SK-N-DZ (cell line): ENCODE measurements around the gene HNRNPDL. TPM values are rescaled to one million over a fixed set of nuclear protein-coding genes. Genes with fewer than 3 reads are reported as not detected.
"Not testable (repeated sequence)": the region's sequence is repeated elsewhere in the genome, so short reads cannot be mapped to it uniquely, and the experiment has no call there.

ENCODE experiments used
- DNase-seq: peaks from one replicate; pipeline ENCODE4 v3.0.0-alpha.2; 2015; ENCODE audit warnings: low spot score
- polyA plus RNA-seq, 2 experiments: library from polyadenylated mRNA; depleted of rRNA; stranded (reverse); fragments of >200 nt; gene quantifications; 2 replicates each; pipeline ENCODE4 v1.2.3, GENCODE V29; 2014

The HNRNPDL gene
- 542 and 545 TPM in 2 replicates for polyA plus RNA-seq (2014; cell fraction: cytosol; rRNA removed)
- 637 and 848 TPM in 2 replicates for polyA plus RNA-seq (2014; cell fraction: nucleus; rRNA removed)

- peak; percentile 96 for DNase-seq
These were observed at the start of gene HNRNPDL, which contains the start of gene ENOPH1 for GRCh38 chr4:82430193-82430963. TSS of gene HNRNPDL (minus strand) at chr4:82430462. CDS start at chr4:82429690, 772 bp downstream. TSS of gene ENOPH1 (plus strand) at chr4:82430590. CDS start at chr4:82430830, 240 bp downstream.

- no peak for DNase-seq
These were observed 49.3 kb upstream of the HNRNPDL start for GRCh38 chr4:82479562-82479961.

DNA sequence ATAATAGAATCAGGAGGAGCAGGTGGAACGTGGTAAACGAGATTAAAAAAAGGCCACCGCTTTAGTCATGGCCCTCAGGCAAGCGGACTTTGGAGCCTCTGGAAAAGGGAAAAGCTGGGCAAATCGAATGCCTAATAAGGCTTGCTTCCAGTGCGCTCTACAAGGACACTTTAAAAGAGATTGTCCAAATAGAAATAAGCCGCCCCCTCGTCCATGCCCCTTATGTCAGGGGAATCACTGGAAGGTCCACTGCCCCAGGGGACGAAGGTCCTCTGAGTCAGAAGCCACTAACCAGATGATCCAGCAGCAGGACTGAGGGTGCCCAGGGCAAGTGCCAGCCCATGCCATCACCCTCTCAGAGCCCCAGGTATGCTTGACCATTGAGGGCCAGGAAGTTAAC lies 47.2 kb upstream of the HNRNPDL start:
- not testable (repeated sequence) for DNase-seq

GRCh38 chr4:82475931-82476330 lies 45.7 kb upstream of the HNRNPDL start:
- not testable (repeated sequence) for DNase-seq

DNA sequence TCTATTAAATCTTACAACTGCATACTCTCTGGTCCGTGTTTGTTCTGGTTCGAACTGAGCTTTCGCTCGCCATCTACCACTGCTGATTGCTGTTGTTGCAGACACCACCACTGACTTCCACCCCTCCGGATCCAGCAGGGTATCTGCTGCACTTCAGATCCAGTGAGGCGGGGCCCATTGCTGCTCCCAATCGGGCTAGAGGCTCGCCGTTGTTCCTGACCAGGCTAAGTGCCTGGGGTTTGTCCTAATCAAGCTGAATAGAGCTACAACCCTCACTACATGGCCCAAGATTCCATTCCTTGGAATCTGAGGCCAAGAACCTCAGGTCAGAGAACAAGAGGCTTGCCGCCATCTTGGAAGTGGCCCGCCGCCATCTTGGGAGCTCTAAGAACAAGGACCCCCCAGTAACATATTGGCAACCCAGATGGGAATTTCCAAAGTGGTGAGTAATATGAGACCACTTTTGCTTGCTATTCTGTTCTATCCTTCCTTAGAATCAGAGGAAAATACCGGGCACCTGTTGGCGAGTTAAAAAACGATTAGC lies 43.4 kb upstream of the HNRNPDL start:
- no peak for DNase-seq

DNA sequence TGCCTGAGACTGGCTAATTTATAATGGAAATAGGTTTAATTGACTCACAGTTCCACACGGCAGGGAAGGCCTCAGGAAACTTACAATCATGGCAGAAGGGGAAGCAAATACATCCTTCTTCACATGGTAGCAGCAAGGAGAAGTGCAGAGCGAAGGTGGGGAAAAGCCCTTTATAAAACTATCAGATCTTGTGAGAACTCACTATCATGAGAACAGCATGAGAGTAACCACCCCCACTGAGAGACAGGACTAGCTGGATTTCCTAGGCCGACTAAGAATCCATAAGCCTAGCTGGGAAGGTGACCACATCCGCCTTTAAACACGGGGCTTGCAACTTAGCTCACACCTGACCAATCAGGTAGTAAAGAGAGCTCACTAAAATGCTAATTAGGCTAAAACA lies 42.8 kb upstream of the HNRNPDL start:
- DNase-seq = not testable (repeated sequence)

GRCh38 chr4:82469791-82470345 lies 39.6 kb upstream of the HNRNPDL start:
- no peak for DNase-seq

DNA sequence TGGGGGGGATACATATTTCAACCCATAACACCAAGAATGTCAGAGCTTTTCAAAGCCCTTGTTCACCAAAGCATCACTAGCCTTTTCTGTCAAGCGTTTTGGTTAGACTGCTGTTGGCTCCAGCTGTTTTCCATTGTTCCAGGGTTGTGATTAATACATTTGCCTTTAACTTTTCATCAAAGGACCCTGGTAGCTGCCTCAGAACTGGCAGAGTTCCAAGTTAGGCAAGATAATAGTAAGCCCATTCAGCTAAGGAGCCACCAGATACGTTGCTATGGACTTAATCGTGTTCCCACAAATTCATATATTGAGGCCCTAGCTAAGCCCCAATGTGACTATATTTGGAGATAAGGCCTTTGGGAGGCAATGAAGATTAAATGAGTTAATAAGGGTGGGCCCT lies 37.2 kb upstream of the HNRNPDL start:
- no peak for DNase-seq

DNA sequence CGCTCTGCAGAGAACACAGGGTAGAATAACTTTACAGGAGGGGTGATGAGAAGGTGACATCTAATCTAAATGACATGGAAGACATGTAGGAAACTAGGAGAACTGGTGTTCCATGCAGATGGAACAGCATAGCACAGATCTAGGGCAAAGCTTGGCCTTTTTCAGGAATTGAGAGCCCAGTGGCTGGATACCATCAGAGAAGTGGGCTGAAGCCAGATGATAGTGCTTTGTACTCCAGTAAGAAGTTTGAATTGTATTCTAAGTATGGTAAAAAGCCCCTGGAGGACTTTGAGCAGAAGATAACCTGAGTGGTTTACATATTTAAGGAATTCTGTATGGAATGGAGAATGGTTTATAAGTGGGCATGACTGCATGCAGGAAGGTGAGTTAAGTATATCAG lies 33.0 kb upstream of the HNRNPDL start:
- no peak for DNase-seq

GRCh38 chr4:82462415-82462831 lies 32.2 kb upstream of the HNRNPDL start:
- peak; percentile 74 for DNase-seq

- DNase-seq = no peak
These were observed 31.4 kb upstream of the HNRNPDL start for GRCh38 chr4:82461710-82462109.

- no peak for DNase-seq
These were observed 28.5 kb upstream of the HNRNPDL start for GRCh38 chr4:82458729-82459128.

DNA sequence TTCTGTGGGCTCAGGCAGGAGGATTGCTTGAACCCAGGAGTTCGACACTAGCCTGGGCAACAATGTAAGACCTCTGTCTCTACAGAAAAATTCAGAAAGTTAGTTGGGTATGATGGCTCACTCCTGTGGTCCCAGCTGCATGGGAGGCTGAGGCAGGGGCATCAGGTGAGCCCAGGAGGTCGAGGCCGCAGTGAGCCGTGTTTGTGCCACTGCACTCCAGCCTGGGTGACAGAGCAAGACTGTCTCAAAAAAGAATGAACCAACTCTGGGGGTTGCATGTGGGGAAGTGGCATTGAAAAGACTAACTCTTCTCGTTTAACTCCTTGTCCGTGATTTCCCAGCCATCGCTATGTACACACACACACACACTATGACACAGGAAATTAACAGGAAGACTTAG lies 27.0 kb upstream of the HNRNPDL start:
- no peak for DNase-seq

DNA sequence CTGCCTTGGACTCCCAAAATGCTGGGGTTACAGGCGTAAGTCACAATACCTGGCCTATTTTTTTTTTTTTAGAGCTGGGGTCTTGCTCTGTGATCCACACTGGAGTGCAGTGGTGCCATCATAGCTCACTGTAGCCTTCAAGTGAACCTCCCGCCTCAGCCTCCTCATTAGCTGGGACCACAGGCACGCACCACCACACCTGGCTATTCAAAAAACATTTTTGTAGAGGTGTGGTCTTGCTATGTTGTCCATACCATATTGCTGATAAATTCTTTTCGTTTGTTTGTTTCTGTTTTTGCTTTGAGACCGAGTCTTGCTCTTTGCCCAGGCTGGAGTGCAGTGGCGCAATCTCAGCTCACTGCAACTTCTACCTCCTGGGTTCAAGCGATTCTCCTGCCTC lies 21.8 kb upstream of the HNRNPDL start:
- DNase-seq = no peak

- DNase-seq = no peak
These were observed 20.9 kb upstream of the HNRNPDL start for GRCh38 chr4:82450966-82451755.

- DNase-seq = no peak
These were observed 17.6 kb upstream of the HNRNPDL start for GRCh38 chr4:82447886-82448285.

DNA sequence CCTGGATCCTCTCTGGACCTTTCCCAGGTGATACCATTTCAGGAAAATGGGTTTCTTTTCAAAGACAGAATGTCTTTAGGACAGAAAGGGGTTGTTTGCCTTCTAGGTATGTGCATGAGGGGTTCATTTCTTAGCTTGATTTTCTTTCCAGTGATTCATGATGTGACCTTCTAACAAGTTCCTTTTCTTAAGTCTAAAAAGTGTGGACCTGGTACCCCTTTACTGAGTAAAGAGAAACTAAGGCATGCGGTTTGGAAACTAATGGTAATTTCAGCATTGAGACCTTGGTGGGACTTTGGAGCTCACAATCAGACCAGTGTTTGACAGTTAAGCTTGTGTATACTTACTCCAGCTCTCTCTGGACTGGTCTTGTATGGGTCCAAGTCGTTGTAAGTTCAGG lies 8.8 kb upstream of the HNRNPDL start:
- no peak for DNase-seq

DNA sequence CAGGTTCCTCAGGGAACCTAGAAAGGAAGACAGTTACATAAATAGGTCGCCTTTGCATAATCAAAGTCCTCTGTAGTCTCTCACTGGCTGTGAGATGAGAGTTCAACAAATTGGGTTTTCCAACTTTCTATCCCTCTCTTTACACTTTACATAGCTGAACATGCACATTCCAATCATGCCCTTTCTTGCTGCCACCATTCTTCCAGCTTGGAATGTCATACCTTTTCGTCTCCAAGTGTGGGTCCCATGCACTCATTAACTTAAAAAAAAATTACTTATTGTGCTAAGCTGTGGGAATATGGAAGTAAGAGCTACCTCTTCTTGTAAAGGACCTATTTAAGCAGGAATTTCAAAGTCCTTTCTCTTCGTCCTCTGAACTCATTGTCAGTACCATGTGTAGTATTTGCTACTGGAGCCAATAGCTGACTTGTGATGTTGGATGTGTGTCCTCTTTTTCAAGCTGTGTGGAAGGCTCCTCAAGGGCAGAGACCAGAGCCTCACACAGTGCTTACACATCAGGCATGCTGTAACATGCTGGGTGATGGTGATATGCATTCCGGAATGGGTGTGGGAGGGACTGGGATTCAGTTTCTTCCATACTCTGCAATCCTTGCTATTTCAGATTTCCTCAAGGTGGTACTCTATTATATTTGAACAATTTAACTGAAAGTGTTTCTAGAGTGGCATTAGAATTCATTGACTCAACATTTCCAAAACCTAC lies 7.2 kb upstream of the HNRNPDL start:
- no peak for DNase-seq

- no peak for DNase-seq
These were observed 6.5 kb upstream of the HNRNPDL start for GRCh38 chr4:82436780-82437179.

DNA sequence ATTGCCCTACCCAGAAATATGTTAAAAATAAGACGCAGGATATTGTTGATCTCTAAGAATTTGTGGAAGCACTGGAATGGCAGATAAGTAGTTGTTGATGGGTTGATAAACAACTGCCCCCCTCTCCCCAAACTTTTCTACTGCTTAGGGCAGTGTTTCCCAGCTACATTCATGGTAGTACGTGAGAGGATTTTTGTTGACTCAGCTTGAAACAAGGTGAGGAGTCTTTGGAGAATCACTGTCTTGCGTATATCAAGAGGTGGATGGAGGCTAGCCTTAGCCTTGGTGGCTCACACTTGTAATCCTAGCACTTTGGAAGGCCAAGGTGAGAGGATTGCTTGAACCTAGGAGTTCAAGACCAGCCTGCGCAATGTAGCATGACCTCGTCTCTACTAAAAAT lies 5.9 kb upstream of the HNRNPDL start:
- no peak for DNase-seq

DNA sequence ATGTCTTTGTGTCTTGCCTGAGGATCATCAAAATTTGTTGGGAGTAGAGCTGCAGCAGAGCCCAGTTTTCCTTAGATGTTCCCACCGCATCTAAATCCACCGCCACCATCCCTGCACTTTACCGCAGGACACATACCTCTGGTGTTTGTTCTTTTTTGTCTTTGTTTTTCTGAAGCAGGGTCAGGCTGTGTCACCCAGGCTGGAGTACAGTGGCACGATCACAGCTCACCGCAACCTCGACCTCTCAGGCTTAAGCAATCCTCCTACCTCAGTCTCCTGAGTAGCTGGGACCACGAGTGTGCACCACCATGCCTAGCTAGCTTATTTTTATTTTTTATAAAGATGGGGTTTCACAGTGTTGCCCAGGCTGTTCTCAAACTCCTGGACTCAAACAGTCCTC lies 4.7 kb upstream of the HNRNPDL start:
- DNase-seq = no peak
